ENCODE measurements around the gene PKP4.
"Not testable (repeated sequence)": the region's sequence is repeated elsewhere in the genome, so short reads cannot be mapped to it uniquely, and the experiment has no call there.

PKP4 gene

DNA sequence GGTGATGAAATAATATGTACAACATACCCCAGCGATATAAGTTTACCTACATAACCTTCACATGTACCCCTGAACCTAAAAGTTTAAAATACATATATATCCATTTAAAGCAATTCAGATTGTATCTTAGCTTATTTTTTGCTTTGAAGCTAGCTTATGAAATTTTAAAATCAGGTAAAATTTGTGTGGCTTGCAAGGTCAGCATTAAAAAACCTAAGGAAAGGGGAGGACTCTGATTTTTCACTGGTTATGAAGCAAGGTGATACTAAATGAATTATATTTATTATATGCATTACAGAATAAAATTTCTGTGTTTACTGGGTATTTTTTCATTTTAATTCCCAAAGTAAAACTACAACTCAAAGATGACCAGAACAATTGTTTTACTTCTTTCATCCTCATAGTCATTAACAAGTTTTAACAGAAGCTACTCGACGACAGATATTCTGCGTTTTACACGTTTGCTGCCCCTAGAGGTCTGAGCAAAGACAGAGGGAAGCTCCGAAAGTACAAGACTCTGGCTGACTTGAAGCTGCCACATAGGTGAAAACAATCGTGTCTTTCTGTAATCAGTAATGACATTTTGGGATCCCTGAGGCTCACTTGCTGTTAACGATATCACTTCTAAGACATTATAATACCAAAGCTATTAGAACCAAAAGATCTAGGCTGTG is 17.1 kb downstream of the PKP4 start:
- no peak for DNase-seq

DNA sequence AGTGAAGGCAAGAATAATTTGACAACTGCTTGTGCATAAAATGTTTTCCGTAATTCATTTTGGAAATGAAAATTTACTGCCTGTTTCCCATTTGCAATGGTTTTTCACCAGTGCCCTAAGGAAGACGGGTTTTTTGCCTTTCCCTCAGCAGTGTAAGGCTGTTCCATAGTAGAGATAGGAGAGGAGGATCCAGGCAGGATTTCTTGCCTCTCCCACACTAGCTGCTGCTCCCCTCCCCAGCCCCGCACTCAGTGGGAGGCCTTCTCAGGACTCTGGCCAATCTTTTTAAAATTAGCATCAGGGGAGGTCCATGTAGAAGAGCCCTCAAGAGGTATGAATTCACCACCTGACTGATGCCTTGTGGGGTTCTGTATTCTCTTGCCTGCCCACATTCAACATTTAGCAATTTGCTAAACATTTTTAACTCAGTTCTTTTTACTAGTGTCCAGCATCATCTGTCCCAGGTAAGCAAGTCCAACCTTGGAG is 17.8 kb downstream of the PKP4 start:
- DNase-seq, result not testable (repeated sequence)

DNA sequence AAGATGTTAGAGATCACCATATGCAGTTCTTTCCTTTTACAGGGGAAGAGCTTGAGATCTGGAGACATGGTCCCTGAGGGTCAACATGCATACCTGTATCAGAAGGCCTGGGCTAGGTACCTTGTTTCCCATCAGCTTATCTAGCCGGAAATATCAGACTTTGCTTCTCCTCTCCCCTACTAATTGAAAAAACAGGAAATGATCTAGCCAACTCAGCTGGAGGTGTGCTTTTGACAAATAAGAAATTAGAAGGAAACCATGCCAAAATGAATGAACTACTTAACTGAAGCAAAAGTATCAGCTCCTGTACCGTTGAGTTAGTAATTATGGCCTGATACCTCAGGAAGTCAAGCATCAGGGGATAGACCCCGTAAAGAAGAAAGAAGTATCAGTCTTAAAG is 20.4 kb downstream of the PKP4 start:
- DNase-seq, result no peak

DNA sequence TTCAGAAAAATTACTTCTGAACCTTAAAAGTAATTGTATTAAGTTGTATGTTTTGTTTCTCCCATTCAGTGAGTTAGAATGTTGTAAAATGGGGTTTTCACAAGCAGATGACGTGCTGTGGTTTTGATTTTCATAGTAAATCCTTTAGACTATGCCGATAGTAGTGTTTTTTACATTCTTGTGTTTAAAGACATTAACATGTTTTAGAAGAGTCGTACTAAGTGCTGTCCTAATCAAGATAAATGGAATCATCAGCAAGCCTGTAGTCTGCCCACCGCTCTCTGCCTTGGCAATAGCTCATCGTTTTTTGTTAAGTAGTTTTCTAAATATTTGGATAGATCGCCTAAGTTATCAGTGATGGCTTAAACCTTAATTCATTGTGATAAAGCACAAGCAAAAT is 21.5 kb downstream of the PKP4 start:
- DNase-seq, result no peak

DNA sequence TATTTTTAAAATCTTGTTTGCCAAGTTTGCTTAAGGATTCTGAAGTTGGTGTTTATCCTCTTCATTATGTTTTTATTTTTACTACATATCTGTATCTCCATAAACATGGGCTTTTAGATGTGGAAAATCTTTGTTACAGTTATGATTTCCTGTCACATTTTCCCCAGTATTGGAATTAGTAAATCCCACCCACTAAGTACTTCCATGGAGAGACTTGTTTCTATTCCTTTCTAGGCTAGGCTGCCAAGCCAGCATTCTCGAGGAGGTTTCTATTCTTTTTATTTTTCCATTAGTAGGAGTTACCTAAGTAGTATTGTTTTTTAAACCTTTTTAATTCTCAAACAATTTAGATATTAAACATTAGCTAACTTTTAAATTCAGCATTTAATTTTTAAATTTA is 22.1 kb downstream of the PKP4 start:
- no peak for DNase-seq

- DNase-seq, result no peak
Observed at GRCh38 chr2:158481116-158481515, 24.4 kb downstream of the PKP4 start.

- DNase-seq, result no peak
Observed at GRCh38 chr2:158482594-158482993, 25.8 kb downstream of the PKP4 start.

- DNase-seq, result no peak
Observed at GRCh38 chr2:158484892-158485556, 28.3 kb downstream of the PKP4 start.

DNA sequence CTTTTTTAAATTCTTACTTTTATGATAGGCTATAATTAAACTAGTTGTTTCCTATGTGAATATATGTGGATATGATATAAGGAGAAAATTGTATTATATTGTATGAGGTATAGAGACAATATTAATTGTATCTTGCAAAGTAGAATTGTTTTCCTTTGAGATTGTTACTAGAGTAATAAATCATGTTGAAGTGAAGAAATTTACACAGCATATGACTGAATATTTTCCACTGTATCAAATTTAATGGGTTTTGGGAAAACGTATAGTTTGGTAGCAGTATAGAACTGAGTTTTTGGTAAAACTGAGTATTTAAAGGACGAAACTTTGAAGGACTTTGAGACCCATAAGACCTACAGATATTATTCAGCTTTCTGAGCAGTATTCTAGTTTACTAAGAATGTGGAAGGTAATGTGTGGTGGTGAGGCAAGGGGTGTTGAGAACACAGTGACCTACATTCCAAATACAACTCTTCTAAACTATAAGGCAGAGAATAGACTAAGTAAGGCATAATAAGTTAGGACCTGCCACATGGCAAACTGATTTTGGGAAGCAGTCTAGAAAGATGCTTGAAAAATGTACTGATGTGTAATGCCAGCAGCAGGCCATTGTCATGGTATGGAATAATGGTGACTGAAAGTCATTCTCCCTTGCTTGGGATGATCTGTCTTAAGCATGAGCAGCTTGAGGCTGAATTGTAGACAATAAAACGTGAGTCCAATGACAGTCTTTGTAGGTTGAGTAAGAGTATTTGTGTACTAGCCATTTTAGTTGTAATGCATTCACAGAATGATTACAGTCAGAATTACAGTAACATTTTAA is 29.6 kb downstream of the PKP4 start:
- DNase-seq, result no peak

DNA sequence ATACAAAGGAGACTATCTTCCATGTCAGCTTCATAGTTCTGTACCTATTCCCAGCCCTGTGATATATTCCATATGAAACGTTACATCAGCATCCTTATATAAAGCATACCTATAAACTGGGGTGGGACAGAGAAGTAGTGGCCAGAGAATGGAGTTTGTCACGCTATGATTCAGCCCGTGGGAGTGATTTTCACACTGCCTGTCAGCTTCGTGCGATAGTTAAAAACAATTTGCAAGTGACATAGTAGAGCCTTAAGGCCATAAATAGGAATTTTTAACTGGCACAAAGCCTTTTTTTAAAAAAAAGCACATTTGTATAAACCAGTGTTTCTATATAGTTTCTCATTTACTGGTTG is 30.2 kb downstream of the PKP4 start:
- DNase-seq, result no peak

GRCh38 chr2:158487419-158487818 is 30.7 kb downstream of the PKP4 start:
- no peak for DNase-seq

- no peak for DNase-seq
Observed at GRCh38 chr2:158488442-158489216, 31.9 kb downstream of the PKP4 start.

DNA sequence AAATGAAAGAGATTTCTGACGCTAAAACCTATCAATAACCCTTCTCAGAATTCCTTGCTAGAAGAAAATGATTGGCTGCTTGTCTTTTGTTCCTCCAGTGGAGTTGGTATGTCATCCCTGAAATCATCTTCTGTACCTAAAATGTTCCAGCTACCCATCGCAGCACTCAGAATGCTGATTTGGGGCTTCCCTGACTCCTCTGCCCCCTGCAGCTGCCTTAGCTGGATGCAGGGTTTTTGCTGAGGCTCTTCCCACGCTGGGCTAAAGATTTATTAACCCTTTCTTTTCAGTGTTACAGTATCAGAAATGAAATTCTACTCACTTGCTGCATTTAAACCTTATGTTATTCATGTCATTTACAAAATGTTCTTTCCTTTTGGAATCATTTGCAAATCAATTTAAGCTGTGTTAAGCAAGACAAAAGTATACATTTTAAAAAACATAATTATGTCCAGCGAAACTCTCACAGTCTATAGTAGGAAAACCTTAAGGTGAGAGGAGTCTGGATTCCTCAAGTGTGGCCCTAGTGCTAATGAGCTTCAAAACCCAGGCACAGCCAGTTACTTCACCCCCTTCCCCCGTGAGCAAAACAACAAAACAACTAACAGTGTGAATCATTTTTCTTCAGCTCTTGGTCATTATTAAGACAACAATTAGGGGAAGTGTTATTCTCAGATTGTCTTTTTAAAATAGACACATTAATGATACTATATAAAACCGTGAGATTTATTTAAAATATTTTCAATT is 32.8 kb downstream of the PKP4 start:
- DNase-seq, result no peak

GRCh38 chr2:158491072-158491471 is 34.3 kb downstream of the PKP4 start:
- DNase-seq, result no peak

DNA sequence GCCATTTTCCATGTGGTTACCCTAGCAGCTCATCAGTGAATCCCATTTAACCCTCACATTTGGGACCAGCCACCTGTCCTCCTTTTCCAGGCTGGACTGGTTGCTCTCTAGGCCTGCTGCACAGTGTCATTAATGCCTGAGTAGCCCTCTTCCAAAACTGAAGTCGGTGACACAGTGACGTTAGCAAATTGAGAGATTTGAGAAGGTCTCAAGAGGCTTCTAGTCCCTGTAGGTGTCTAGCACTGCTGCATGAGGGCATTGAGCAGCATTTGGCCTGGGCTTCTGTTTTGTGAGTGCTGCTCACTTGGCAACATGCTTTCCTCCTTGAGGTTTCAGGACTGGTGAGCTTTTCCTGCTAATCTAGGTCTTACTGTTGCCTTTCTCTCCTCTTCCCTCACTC is 36.7 kb downstream of the PKP4 start:
- DNase-seq, result no peak

GRCh38 chr2:158495175-158495574 is 38.4 kb downstream of the PKP4 start:
- DNase-seq, result no peak

DNA sequence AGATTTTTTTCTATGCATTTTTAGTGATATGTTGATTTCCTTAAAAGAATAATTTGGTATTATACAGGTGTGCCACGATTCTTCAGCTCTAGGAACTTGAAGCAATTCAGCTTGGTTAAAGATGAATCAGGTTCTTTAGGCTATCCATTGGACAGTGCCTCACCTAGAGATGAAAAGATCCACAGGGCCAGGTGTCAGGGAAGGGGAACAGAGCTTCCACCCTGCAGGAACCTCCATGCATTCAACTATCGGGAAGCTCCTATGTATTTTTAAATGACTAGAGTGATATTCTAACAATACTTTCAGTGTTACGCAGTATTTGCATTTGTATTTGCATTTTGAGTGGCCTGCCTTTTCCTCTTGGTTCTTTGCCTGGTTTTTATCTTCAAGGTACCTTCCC is 40.2 kb downstream of the PKP4 start:
- no peak for DNase-seq

DNA sequence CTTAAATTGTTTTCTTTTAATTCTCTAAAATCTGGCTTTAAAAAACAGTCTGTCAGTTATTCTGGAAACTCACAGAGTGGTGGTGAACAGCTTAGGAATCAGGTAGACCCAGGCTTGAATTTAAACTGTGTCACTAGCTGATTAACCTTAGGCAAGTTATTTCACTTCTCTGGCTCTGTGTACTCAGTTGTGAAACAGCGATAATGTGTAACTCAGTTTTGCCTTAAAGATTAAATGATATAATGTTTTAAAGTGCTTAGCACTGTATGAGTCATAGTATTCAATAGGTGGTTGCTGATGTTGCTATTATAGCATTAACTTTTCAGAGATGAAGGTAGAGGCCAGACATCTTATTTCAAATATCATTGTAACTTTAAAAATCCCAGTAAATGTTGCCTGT is 40.7 kb downstream of the PKP4 start:
- no peak for DNase-seq

GRCh38 chr2:158498043-158498748 is 41.4 kb downstream of the PKP4 start:
- DNase-seq, result no peak

GRCh38 chr2:158498749-158499136 is 42.0 kb downstream of the PKP4 start:
- DNase-seq, result no peak

- no peak for DNase-seq
Observed at GRCh38 chr2:158499383-158499782, 42.6 kb downstream of the PKP4 start.

DNA sequence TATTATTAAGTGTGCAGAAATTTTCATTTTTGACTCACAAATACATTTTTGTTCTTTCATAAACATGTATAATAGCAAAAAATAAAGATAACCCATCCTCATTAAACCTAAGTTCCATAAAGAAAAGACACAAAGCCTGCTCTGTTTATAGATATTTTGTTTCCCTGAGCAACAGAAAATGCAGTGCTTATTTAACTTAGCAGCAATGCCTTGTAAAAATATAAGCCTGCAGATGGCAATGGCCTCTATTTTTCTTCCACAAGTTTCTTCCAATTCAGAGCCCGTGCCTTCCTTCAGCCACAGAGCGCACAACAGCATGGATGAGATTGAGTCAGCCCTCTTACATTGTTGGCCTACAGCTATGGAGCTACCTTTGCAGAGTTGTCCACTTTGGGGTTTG is 43.6 kb downstream of the PKP4 start:
- no peak for DNase-seq
